Transverse colon (tissue), 4 donors: ENCODE results near the gene CNTN5.

Source experiments
- CTCF ChIP-seq, 5 experiments: fragments of 200-600 bp in 3 of 5; fragments of 450-650 bp in 2 of 5; sonication (generic) in 3 of 5; IDR thresholded peaks; 1 replicate in 2 of 5; 2 replicates in 3 of 5; pipeline ENCODE4 v1.5.1; 2016 to 2017; ENCODE audit warnings: antibody characterized with exemption in 5 of 5, inconsistent platforms in 3 of 5, mild to moderate bottlenecking in 2 of 5, moderate library complexity in 1 of 5
- EP300 ChIP-seq: sonication (generic); formaldehyde crosslinking; IDR thresholded peaks from one replicate; pipeline ENCODE4 v1.6.1; 2017; ENCODE audit warnings: antibody characterized with exemption, low read depth
- POLR2A ChIP-seq: fragments of 450-650 bp; IDR thresholded peaks from one replicate; pipeline ENCODE4 v1.6.1; 2016; ENCODE audit warnings: antibody characterized with exemption, mild to moderate bottlenecking, moderate library complexity
- POLR2AphosphoS5 ChIP-seq, 3 donors: sonication (generic); formaldehyde crosslinking; IDR thresholded peaks; one replicate each; pipeline ENCODE4 v1.6.1; 2016; ENCODE audit warnings: antibody characterized with exemption in 3 of 3

GRCh38 chr11:100105982-100106358, 1085.2 kb downstream of the CNTN5 start:
- no peak for TF ChIP-seq CTCF (IDR thresholded peaks at IDR 0.05)
- TF ChIP-seq POLR2AphosphoS5 (IDR thresholded peaks at IDR 0.05) = peak in 2 of 3 donors; percentile 12 to 37
- TF ChIP-seq EP300 = no peak
- TF ChIP-seq POLR2A = no peak
